Glomerular visceral epithelial cell (primary cell): Measurements from ENCODE around the gene TTI1.

Source experiments
- DNase-seq: peaks from one replicate; pipeline ENCODE4 v3.0.0-alpha.2; 2016; ENCODE audit errors: extremely low spot score

The TTI1 gene

GRCh38 chr20:38054647-38055046 lies 21.4 kb upstream of the TTI1 start:
- DNase-seq = no peak

- no peak for DNase-seq
Observed at GRCh38 chr20:38052870-38053269, 19.6 kb upstream of the TTI1 start.

GRCh38 chr20:38050686-38051085 lies 17.4 kb upstream of the TTI1 start:
- DNase-seq = peak; percentile 21

- peak; percentile 86 for DNase-seq
Observed at GRCh38 chr20:38049800-38050199, 16.5 kb upstream of the TTI1 start.

GRCh38 chr20:38046572-38046971 lies 13.3 kb upstream of the TTI1 start:
- DNase-seq = no peak

- DNase-seq = no peak
Observed at GRCh38 chr20:38044685-38045084, 11.4 kb upstream of the TTI1 start.

- peak; percentile 85 for DNase-seq
Observed at GRCh38 chr20:38043512-38044300, 10.4 kb upstream of the TTI1 start.

GRCh38 chr20:38040276-38040675 lies 7.0 kb upstream of the TTI1 start:
- DNase-seq = no peak

GRCh38 chr20:38036366-38036765 lies 3.1 kb upstream of the TTI1 start:
- DNase-seq = no peak

- no peak for DNase-seq
Observed at GRCh38 chr20:38034961-38035360, 1.7 kb upstream of the TTI1 start.

- DNase-seq = no peak
Observed at GRCh38 chr20:38034108-38034649, 923 bp upstream of the TTI1 start.

- peak; percentile 11 for DNase-seq
Observed at GRCh38 chr20:38032585-38033329, 499 bp downstream of the TTI1 start.

GRCh38 chr20:38031957-38032356 lies 1.3 kb downstream of the TTI1 start:
- DNase-seq = no peak

GRCh38 chr20:38029453-38029852 lies 3.8 kb downstream of the TTI1 start:
- DNase-seq = no peak

GRCh38 chr20:38024496-38024895 lies 8.8 kb downstream of the TTI1 start:
- DNase-seq = no peak

GRCh38 chr20:38023181-38024001 lies 9.9 kb downstream of the TTI1 start:
- DNase-seq = peak; percentile 48

- DNase-seq = no peak
Observed at GRCh38 chr20:38021087-38021772, 12.0 kb downstream of the TTI1 start.

GRCh38 chr20:38018385-38018784 lies 14.9 kb downstream of the TTI1 start:
- no peak for DNase-seq

GRCh38 chr20:38017959-38018358 lies 15.3 kb downstream of the TTI1 start:
- no peak for DNase-seq

- no peak for DNase-seq
Observed at GRCh38 chr20:38013887-38014286, 19.4 kb downstream of the TTI1 start.

GRCh38 chr20:38012332-38012731 lies 20.9 kb downstream of the TTI1 start:
- DNase-seq = no peak
